Fibroblast of lung (primary cell): ENCODE measurements around the gene ZDHHC14. TPM values are rescaled to one million over a fixed set of nuclear protein-coding genes. Genes with fewer than 3 reads are reported as not detected.
A peak's percentile ranks its signal among the peaks of the same experiment; 100 is the strongest.
"Not testable (repeated sequence)": the region's sequence is repeated elsewhere in the genome, so short reads cannot be mapped to it uniquely, and the experiment has no call there.

ENCODE experiments used
- DNase-seq, 2 donors: peaks; one replicate each; pipeline versions ENCODE4 v3.0.0 to v3.0.0-alpha.2; 2010; ENCODE audit warnings: low read depth in 2 of 2
- H2AFZ ChIP-seq: 2 replicates; pipeline ENCODE4 v1.5.1; 2012; ENCODE audit warnings: low read length, control low read depth, inconsistent platforms
- H3K27ac ChIP-seq: 2 replicates; pipeline ENCODE4 v1.5.1; 2011; ENCODE audit warnings: low read length, control low read depth; ENCODE audit not compliant: insufficient read depth
- H3K27me3 ChIP-seq: 2 replicates; pipeline ENCODE4 v1.5.1; 2011; ENCODE audit warnings: mild to moderate bottlenecking, low read length; ENCODE audit not compliant: control insufficient read depth, insufficient read depth
- H3K36me3 ChIP-seq: 2 replicates; pipeline ENCODE4 v1.5.1; 2011; ENCODE audit warnings: low read length; ENCODE audit not compliant: control insufficient read depth, insufficient read depth
- H3K4me1 ChIP-seq: 2 replicates; pipeline ENCODE4 v1.5.1; 2011; ENCODE audit warnings: low read length; ENCODE audit not compliant: control insufficient read depth, insufficient read depth; ENCODE audit errors: extremely low read depth
- H3K4me2 ChIP-seq: 2 replicates; pipeline ENCODE4 v1.5.1; 2011; ENCODE audit warnings: low read length, control low read depth; ENCODE audit not compliant: insufficient read depth; ENCODE audit errors: extremely low read depth
- H3K4me3 ChIP-seq, 4 experiments: fragments of 200-600 bp in 1 of 4; sonication (generic) in 1 of 4; replicated peaks in 1 of 4; 2 replicates each; pipeline ENCODE4 v1.5.1; 2011 to 2016; ENCODE audit warnings: low read length in 4 of 4, low read depth in 3 of 4, mild to moderate bottlenecking in 3 of 4, control low read depth in 2 of 4, inconsistent platforms in 1 of 4, mixed read lengths in 1 of 4; ENCODE audit not compliant: insufficient read depth in 1 of 4; ENCODE audit errors: control extremely low read depth in 1 of 4
- H3K79me2 ChIP-seq: 2 replicates; pipeline ENCODE4 v1.5.1; 2012; ENCODE audit warnings: mild to moderate bottlenecking, low read length, inconsistent platforms; ENCODE audit not compliant: control insufficient read depth, insufficient read depth
- H3K9ac ChIP-seq: 2 replicates; pipeline ENCODE4 v1.5.1; 2011; ENCODE audit warnings: mild to moderate bottlenecking, low read length, control low read depth; ENCODE audit not compliant: insufficient read depth
- H3K9me3 ChIP-seq: 2 replicates; pipeline ENCODE4 v1.5.1; 2012; ENCODE audit warnings: low read depth, low read length; ENCODE audit not compliant: control insufficient read depth, insufficient read depth
- H4K20me1 ChIP-seq: 2 replicates; pipeline ENCODE4 v1.5.1; 2011; ENCODE audit warnings: low read length; ENCODE audit not compliant: control insufficient read depth, insufficient read depth; ENCODE audit errors: extremely low read depth
- CTCF ChIP-seq, 2 donors: IDR thresholded peaks in 1 of 2; conservative IDR thresholded peaks in 1 of 2; 1 replicate in 1 of 2; 2 replicates in 1 of 2; pipeline ENCODE4 v1.5.1; 2011 to 2012; ENCODE audit warnings: low read length in 2 of 2, control low read depth in 1 of 2, inconsistent platforms in 1 of 2, low read depth in 1 of 2, mild to moderate bottlenecking in 1 of 2
- EZH2 ChIP-seq: IDR thresholded peaks from 2 replicates; pipeline ENCODE4 v1.5.1; 2012; ENCODE audit warnings: low read length, control low read depth, mild to moderate bottlenecking; ENCODE audit errors: missing control alignments
- polyA plus RNA-seq, 2 donors: library from polyadenylated mRNA; depleted of rRNA in 1 of 2; stranded (reverse) in 1 of 2; unstranded in 1 of 2; fragments of >200 nt; gene quantifications; 2 replicates each; pipeline ENCODE4 v1.2.1, GENCODE V29; 2011 to 2012; ENCODE audit warnings: missing spikeins in 1 of 2
- total RNA-seq: library from RNA; depleted of rRNA; stranded (reverse); fragments of >200 nt; gene quantifications from 2 replicates; pipeline ENCODE4 v1.2.1, GENCODE V29; 2014

Gene ZDHHC14
- total and polyA plus RNA-seq, 2 donors (not counting 1 experiment from before 2014, with no cell fraction given) = 1.7 to 3.5 TPM

- no peaks in the 10 kb centered on the region for H3K79me2 ChIP-seq
- H3K4me2 ChIP-seq = no peak overlapping the region
- no peak overlapping the region for H3K27ac ChIP-seq
- H2AFZ ChIP-seq = no peak overlapping the region
- H3K4me3 ChIP-seq = no peak overlapping the region
- H3K4me1 ChIP-seq = no peaks in the 10 kb centered on the region
- no peaks in the 10 kb centered on the region for H4K20me1 ChIP-seq
- TF ChIP-seq CTCF (conservative IDR thresholded peaks at IDR 0.05 in 1 of 2, IDR thresholded peaks at IDR 0.05 in 1 of 2; ENCODE audit: low read depth in 1 of 2, low read length in 2 of 2) = no peak
- no peak for TF ChIP-seq EZH2
- H3K36me3 ChIP-seq = no peaks in the 10 kb centered on the region
- DNase-seq = no peak
- H3K27me3 ChIP-seq = no peaks in the 10 kb centered on the region
- no peaks in the 10 kb centered on the region for H3K9me3 ChIP-seq
- no peak overlapping the region for H3K9ac ChIP-seq
Measured at GRCh38 chr6:157407646-157408045, 26.7 kb downstream of the ZDHHC14 start.

- not testable (repeated sequence) for H2AFZ ChIP-seq, H3K79me2 ChIP-seq, H3K36me3 ChIP-seq, DNase-seq, H3K4me2 ChIP-seq, H3K9ac ChIP-seq, H3K27me3 ChIP-seq, H3K9me3 ChIP-seq, H3K27ac ChIP-seq, H4K20me1 ChIP-seq, H3K4me3 ChIP-seq, H3K4me1 ChIP-seq
Measured at GRCh38 chr6:157408427-157408826, 27.4 kb downstream of the ZDHHC14 start.

GRCh38 chr6:157410045-157410444, 29.1 kb downstream of the ZDHHC14 start:
- no peak overlapping the region for H3K9ac ChIP-seq
- H3K4me2 ChIP-seq = no peak overlapping the region
- no peak overlapping the region for H3K4me3 ChIP-seq
- H3K79me2 ChIP-seq = no peaks in the 10 kb centered on the region
- no peaks in the 10 kb centered on the region for H3K9me3 ChIP-seq
- no peaks in the 10 kb centered on the region for H3K27me3 ChIP-seq
- no peak overlapping the region for H2AFZ ChIP-seq
- H3K4me1 ChIP-seq = no peaks in the 10 kb centered on the region
- peak in 1 of 2 donors; percentile 58 for DNase-seq
- no peaks in the 10 kb centered on the region for H3K36me3 ChIP-seq
- TF ChIP-seq EZH2 = no peak
- no peak for TF ChIP-seq CTCF (conservative IDR thresholded peaks at IDR 0.05 in 1 of 2, IDR thresholded peaks at IDR 0.05 in 1 of 2; ENCODE audit: low read depth in 1 of 2, low read length in 2 of 2)
- H3K27ac ChIP-seq = no peak overlapping the region
- no peaks in the 10 kb centered on the region for H4K20me1 ChIP-seq
